ENCODE results near the gene AATF. TPM values are rescaled to one million over a fixed set of nuclear protein-coding genes. Genes with fewer than 3 reads are reported as not detected.
"Not testable (repeated sequence)": the region's sequence is repeated elsewhere in the genome, so short reads cannot be mapped to it uniquely, and the experiment has no call there.

AATF gene
- total RNA-seq, 2 experiments from 2014 or later: 67.1 to 71.6 TPM

- POLR2A ChIA-PET: no interaction called here
Measured at GRCh38 chr17:37060928-37061327, 112.2 kb downstream of the AATF start.

GRCh38 chr17:37062021-37062420 lies 113.3 kb downstream of the AATF start:
- DNase-seq (no peak), ATAC-seq (ENCODE audit: low read depth) (no peak)
- Mint-ChIP-seq H3K9me3 (no peaks in the 10 kb centered on the region), H3K36me3 (peaks cover 3% of the 10 kb centered on the region), H3K27ac (no peak overlapping the region), H3K27me3 (peaks cover 9% of the 10 kb centered on the region), H3K4me1 (no peaks in the 10 kb centered on the region), H3K4me3 (no peak overlapping the region)
- POLR2A ChIA-PET: no interaction called here

More at GRCh38 chr17:37060928-37061327, 112.2 kb downstream of the AATF start:
- Mint-ChIP-seq H3K27ac (no peak overlapping the region), H3K4me3 (no peak overlapping the region), H3K9me3 (no peaks in the 10 kb centered on the region), H3K27me3 (peaks cover 6% of the 10 kb centered on the region), H3K4me1 (no peaks in the 10 kb centered on the region), H3K36me3 (peaks cover 3% of the 10 kb centered on the region)
- DNase-seq: no peak
- no peak for ATAC-seq (ENCODE audit: low read depth)

- Mint-ChIP-seq H3K27me3 (peaks cover 13% of the 10 kb centered on the region), H3K4me1 (no peaks in the 10 kb centered on the region), H3K36me3 (no peaks in the 10 kb centered on the region), H3K27ac (no peak overlapping the region), H3K9me3 (no peaks in the 10 kb centered on the region), H3K4me3 (no peak overlapping the region)
- POLR2A ChIA-PET: no interaction called here
- ATAC-seq (ENCODE audit: low read depth) (no peak), DNase-seq (no peak)
Measured at GRCh38 chr17:37064206-37064605, 115.5 kb downstream of the AATF start.

- H3K4me3 Mint-ChIP-seq: no peak overlapping the region
- H3K9me3 Mint-ChIP-seq: no peaks in the 10 kb centered on the region
- H3K36me3 Mint-ChIP-seq: no peaks in the 10 kb centered on the region
- H3K27me3 Mint-ChIP-seq: peaks cover 13% of the 10 kb centered on the region
- POLR2A ChIA-PET: no interaction called here
- no peak for ATAC-seq (ENCODE audit: low read depth)
- no peaks in the 10 kb centered on the region for H3K4me1 Mint-ChIP-seq
- H3K27ac Mint-ChIP-seq: no peak overlapping the region
- DNase-seq: no peak
Measured at GRCh38 chr17:37064956-37065355, 116.2 kb downstream of the AATF start.

GRCh38 chr17:37065486-37066321 lies 117.0 kb downstream of the AATF start:
- no peak overlapping the region for H3K27ac Mint-ChIP-seq
- DNase-seq: no peak
- POLR2A ChIA-PET: no interaction called here
- H3K9me3 Mint-ChIP-seq: no peaks in the 10 kb centered on the region
- H3K36me3 Mint-ChIP-seq: no peaks in the 10 kb centered on the region
- no peak overlapping the region for H3K4me3 Mint-ChIP-seq
- peaks cover 13% of the 10 kb centered on the region for H3K27me3 Mint-ChIP-seq
- ATAC-seq (ENCODE audit: low read depth): no peak
- no peaks in the 10 kb centered on the region for H3K4me1 Mint-ChIP-seq

GRCh38 chr17:37066322-37067255 lies 117.8 kb downstream of the AATF start:
- Mint-ChIP-seq H3K27ac (no peak overlapping the region), H3K9me3 (no peaks in the 10 kb centered on the region), H3K4me1 (no peaks in the 10 kb centered on the region), H3K27me3 (peaks cover 17% of the 10 kb centered on the region), H3K36me3 (no peaks in the 10 kb centered on the region), H3K4me3 (no peak overlapping the region)
- POLR2A ChIA-PET: no interaction called here
- no peak for ATAC-seq (ENCODE audit: low read depth)
- no peak for DNase-seq

GRCh38 chr17:37067555-37068111 lies 118.9 kb downstream of the AATF start:
- H3K36me3 Mint-ChIP-seq: no peaks in the 10 kb centered on the region
- H3K9me3 Mint-ChIP-seq: no peaks in the 10 kb centered on the region
- ATAC-seq (ENCODE audit: low read depth) (no peak), DNase-seq (no peak)
- POLR2A ChIA-PET: no interaction called here
- peaks cover 17% of the 10 kb centered on the region for H3K27me3 Mint-ChIP-seq
- H3K4me1 Mint-ChIP-seq: no peaks in the 10 kb centered on the region
- no peak overlapping the region for H3K4me3 Mint-ChIP-seq
- no peak overlapping the region for H3K27ac Mint-ChIP-seq

GRCh38 chr17:37068266-37068665 lies 119.5 kb downstream of the AATF start:
- ATAC-seq (ENCODE audit: low read depth) (no peak), DNase-seq (no peak)
- Mint-ChIP-seq H3K27me3 (peaks cover 17% of the 10 kb centered on the region), H3K36me3 (no peaks in the 10 kb centered on the region), H3K9me3 (no peaks in the 10 kb centered on the region), H3K4me1 (no peaks in the 10 kb centered on the region), H3K27ac (no peak overlapping the region), H3K4me3 (no peak overlapping the region)
- POLR2A ChIA-PET: interaction anchor here (0.7 kb wide), 1 partner anchor 101 kb away, joined by 3 read pairs; no protein-coding TSS in a partner anchor

- no peak overlapping the region for H3K4me3 Mint-ChIP-seq
- H3K36me3 Mint-ChIP-seq: no peaks in the 10 kb centered on the region
- POLR2A ChIA-PET: no interaction called here
- H3K27me3 Mint-ChIP-seq: peaks cover 17% of the 10 kb centered on the region
- no peaks in the 10 kb centered on the region for H3K9me3 Mint-ChIP-seq
- H3K4me1 Mint-ChIP-seq: no peaks in the 10 kb centered on the region
- DNase-seq (no peak), ATAC-seq (ENCODE audit: low read depth) (no peak)
- no peak overlapping the region for H3K27ac Mint-ChIP-seq
Measured at GRCh38 chr17:37069087-37069486, 120.3 kb downstream of the AATF start.

- DNase-seq; H3K36me3 Mint-ChIP-seq; H3K4me1 Mint-ChIP-seq; POLR2A ChIA-PET; H3K9me3 Mint-ChIP-seq; ATAC-seq (ENCODE audit: low read depth); H3K27me3 Mint-ChIP-seq; H3K27ac Mint-ChIP-seq; H3K4me3 Mint-ChIP-seq: not testable (repeated sequence)
Measured at GRCh38 chr17:37073464-37073863, 124.7 kb downstream of the AATF start.

- no peaks in the 10 kb centered on the region for H3K36me3 Mint-ChIP-seq
- ATAC-seq (ENCODE audit: low read depth) (no peak), DNase-seq (no peak)
- peaks cover 5% of the 10 kb centered on the region for H3K9me3 Mint-ChIP-seq
- POLR2A ChIA-PET: interaction anchor here (0.6 kb wide), 1 partner anchor 23 kb away, joined by 5 read pairs; no protein-coding TSS in a partner anchor
- H3K4me1 Mint-ChIP-seq: peaks cover 5% of the 10 kb centered on the region
- H3K27me3 Mint-ChIP-seq: peaks cover 2% of the 10 kb centered on the region
- no peak overlapping the region for H3K4me3 Mint-ChIP-seq
- H3K27ac Mint-ChIP-seq: no peak overlapping the region
Measured at GRCh38 chr17:37079065-37079708, 130.4 kb downstream of the AATF start.

GRCh38 chr17:37079735-37080134 lies 131.0 kb downstream of the AATF start:
- POLR2A ChIA-PET: no interaction called here
- ATAC-seq (ENCODE audit: low read depth) (no peak), DNase-seq (no peak)
- H3K36me3 Mint-ChIP-seq: no peaks in the 10 kb centered on the region
- peaks cover 5% of the 10 kb centered on the region for H3K4me1 Mint-ChIP-seq
- H3K4me3 Mint-ChIP-seq: no peak overlapping the region
- peaks cover 5% of the 10 kb centered on the region for H3K9me3 Mint-ChIP-seq
- H3K27me3 Mint-ChIP-seq: peaks cover 2% of the 10 kb centered on the region
- H3K27ac Mint-ChIP-seq: no peak overlapping the region

- H3K36me3 Mint-ChIP-seq: peaks cover 11% of the 10 kb centered on the region
- H3K4me3 Mint-ChIP-seq: no peak overlapping the region
- DNase-seq (no peak), ATAC-seq (ENCODE audit: low read depth) (no peak)
- H3K9me3 Mint-ChIP-seq: peaks cover 5% of the 10 kb centered on the region
- POLR2A ChIA-PET: interaction anchor here (0.6 to 0.9 kb wide), 3 partner anchors 8 to 603 kb away, joined by 3 to 4 read pairs (median 3); no protein-coding TSS in a partner anchor
- no peak overlapping the region for H3K27ac Mint-ChIP-seq
- H3K27me3 Mint-ChIP-seq: no peaks in the 10 kb centered on the region
- peaks cover 9% of the 10 kb centered on the region for H3K4me1 Mint-ChIP-seq
Measured at GRCh38 chr17:37081287-37081686, 132.5 kb downstream of the AATF start.

Measured in activated naive CD8-positive, alpha-beta T cell treated with anti-CD3 and anti-CD28 coated beads, Interleukin-2, amount 10 ng/mL, durations not matched to agents 7 days and 5 days (primary cell).